SK-N-MC (cell line): ENCODE data around the gene RNF113A.

Source experiments
- EZH2 ChIP-seq: fragments of 200-600 bp; sonication (generic); IDR thresholded peaks from one replicate; pipeline ENCODE4 v1.6.1; 2017; ENCODE audit warnings: antibody characterized with exemption
- FOXP2 ChIP-seq: optimal IDR thresholded peaks from 2 replicates; pipeline ENCODE3; 2011; ENCODE audit warnings: mild to moderate bottlenecking, moderate library complexity; ENCODE audit not compliant: insufficient read depth; ENCODE audit errors: extremely low read length, control extremely low read depth
- POLR2AphosphoS5 ChIP-seq: IDR thresholded peaks from 2 replicates; pipeline ENCODE4 v1.6.1; 2012; ENCODE audit warnings: mild to moderate bottlenecking, low read depth, low read length, borderline replicate concordance

GRCh38 chrX:119900976-119901375 lies 29.4 kb upstream of the RNF113A start:
- TF ChIP-seq POLR2AphosphoS5: no peak
- no peak for TF ChIP-seq EZH2
- no peak for TF ChIP-seq FOXP2
